H54 (cell line): ENCODE data around the gene C21orf58.

ENCODE experiments used
- DNase-seq: peaks from one replicate; pipeline ENCODE4 v3.0.0; 2011; ENCODE audit warnings: low spot score, mixed read lengths; ENCODE audit not compliant: insufficient read length
- FAIRE-seq: peaks from 3 replicates; lab custom pipeline; 2011; peaks lifted over from hg19 to GRCh38; lab: Jason Lieb, UNC
- POLR2A ChIP-seq: IDR thresholded peaks from 2 replicates; pipeline ENCODE4 v1.6.1; 2011; ENCODE audit warnings: low read depth, mild to moderate bottlenecking, low read length

The C21orf58 gene

DNA sequence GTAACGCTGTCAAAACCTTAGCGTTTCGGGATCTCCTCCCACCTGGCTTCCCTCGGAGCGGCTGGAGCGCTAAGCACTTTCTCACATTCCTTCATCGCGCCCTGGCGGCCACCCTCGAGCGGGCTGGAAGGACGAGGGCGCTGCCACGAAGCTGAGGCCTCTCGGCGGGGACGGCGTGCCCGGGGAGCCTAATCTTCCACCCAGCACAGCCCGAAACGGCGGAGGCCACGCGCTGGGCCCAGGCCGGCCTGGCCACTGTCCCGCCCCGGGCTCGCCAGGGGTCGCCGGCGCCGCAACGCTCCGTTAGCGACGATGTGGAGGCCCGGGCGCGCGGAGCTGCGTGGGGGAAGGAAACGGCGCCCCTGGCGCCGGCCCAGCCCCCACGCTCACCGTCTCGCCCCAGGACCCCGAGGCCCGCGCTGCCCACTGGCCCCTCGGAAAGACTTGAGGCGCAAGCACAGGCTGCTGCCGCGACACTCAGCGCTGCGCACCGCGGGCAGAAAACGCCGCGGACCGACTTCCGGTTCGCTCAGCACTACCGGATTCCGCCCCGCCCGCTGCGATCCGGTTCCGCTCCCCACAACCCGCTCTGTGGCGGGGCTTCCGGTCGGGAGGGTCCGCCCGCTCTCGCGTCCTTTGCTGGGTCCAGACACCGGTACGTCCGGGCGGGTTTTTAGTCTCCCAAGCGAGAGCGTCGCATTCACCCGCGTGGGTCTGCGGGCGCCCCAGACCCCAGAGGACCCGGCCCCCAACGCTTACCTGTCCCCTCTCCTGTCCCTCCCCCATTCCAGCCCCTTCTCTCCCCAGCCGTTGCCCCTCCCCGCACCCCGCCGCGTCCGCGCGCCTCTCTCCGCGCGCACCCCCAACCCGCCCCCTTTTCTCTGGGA is 37.7 kb downstream of the C21orf58 start, which contains the start of gene YBEY:
Gene YBEY (plus strand): TSS at position 582 of the 887 bp plus-strand sequence. CDS start 572 bp downstream, outside the sequence.
- TF ChIP-seq POLR2A = peak; percentile 91
- DNase-seq = peak; percentile 94
- no peak for FAIRE-seq

DNA sequence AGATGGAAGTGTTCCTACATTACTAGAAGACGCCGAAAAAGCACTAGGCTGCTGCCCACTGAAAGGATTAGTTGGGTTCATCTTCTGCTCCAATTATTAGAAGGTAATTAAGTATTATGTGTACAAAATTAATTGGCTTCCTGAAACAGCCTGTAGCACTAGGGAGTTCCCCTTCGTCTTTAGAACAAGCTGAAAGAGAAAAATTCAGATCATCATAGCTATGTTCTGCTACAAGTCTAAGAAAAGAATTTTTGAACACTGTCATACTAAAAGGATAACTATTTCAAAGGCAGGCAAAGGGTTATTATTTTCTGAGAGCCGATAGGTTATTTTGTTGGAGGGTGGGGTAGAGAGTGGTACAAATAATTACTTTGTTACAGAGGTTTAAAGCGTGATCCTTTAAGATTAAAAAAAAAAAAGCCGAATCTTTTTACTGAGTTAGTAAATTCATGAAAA is 38.4 kb downstream of the C21orf58 start, which contains the start of gene MCM3AP:
Gene MCM3AP (minus strand): TSS at position 406 of the 456 bp plus-strand sequence. CDS start 325 bp downstream, at position 81.
- no peak for TF ChIP-seq POLR2A
- no peak for DNase-seq
- no peak for FAIRE-seq

DNA sequence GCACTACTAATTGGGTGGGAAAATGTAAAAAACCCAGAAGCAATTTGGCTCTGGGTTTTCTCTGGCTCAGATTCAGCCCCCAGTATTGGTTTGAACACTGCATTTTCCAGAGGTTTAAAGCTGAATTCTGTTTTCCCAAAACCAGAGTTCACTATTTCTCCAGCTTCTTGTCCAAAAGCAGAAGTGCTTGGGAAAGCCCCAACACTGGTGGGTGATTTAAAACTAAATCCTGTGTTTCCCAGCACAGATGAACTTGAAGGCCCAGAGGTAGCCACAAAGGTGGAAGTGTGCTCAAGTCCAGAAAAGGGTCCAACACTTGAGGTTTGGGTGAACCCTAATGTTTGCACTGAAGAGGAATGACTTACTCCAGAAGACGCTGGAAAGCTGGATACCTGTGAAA is 38.9 kb downstream of the C21orf58 start:
- FAIRE-seq (no peak), DNase-seq (no peak)
- no peak for TF ChIP-seq POLR2A

DNA sequence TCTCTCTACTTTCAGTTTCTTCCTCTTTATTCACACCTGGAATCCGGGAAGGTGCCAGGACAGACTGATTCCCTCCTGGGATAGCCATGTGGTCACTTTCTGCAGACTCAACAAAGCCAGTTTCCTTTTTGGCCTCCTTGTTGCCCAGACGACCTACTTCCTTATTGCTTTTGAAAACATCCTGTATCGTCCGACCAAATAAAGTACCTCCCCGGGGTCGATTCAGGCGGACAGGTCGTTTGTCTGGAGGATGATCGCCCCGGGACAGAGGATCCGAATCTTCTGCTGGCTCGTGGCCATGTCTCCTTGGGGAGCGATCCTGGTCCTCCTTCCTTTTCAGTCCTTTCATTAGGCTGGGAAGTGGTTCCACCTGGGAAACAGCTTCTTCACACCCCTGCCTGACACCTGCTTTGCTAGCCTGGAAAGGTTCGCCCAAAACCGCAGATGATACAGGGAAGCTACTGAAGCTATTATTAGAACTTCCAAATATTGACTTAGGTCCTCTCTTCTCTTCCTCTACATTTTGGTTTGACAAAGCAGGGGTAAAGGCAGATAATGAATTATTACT is 39.5 kb downstream of the C21orf58 start:
- no peak for FAIRE-seq
- no peak for TF ChIP-seq POLR2A
- DNase-seq = no peak

DNA sequence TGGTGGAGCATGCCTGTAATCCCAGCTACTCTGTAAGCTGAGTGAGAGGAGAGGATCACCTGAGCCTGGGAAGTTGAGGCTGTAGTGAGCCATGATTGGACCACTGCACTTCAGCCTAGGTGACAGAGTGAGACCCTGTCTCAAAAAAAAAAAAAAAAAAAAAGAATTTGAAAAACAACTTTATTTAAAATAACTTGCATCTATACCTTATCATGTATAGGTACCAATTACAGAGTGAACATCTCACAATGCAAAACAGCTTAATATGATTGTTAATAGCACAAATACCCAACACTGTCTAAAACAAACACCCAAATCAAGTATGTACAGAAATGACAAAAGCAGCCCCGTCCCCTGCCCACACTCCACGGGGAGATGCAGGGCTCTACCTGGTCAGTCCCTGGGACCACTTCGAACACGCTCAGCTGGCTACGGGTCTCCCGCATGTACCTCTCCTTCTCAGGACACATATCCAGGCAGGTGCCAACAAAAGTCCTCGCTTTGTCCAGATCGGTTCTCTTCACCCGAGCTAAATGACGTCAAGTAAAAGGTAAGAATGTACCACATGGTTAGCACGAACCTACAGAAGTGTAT is 48.8 kb downstream of the C21orf58 start:
- no peak for TF ChIP-seq POLR2A
- DNase-seq (no peak), FAIRE-seq (no peak)

DNA sequence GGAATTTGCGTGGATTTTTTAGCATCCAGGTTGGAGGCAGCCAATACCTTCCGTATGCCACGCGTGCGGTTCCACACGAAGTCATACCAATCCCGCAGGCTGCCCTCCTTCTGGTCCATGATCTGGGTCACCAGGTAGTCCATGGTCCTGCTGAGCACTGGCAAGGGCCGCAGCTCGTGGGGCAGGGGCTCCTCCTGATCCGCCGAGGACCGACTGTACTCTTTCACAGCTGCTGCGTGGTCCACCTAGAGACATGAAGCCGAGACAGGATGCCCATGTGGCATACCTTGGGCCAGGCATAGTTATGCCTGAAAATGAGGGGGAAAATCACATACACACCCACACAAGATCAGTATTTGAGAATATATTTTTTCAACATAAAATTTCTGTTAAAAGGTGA is 50.3 kb downstream of the C21orf58 start:
- no peak for TF ChIP-seq POLR2A
- no peak for DNase-seq
- FAIRE-seq = no peak

DNA sequence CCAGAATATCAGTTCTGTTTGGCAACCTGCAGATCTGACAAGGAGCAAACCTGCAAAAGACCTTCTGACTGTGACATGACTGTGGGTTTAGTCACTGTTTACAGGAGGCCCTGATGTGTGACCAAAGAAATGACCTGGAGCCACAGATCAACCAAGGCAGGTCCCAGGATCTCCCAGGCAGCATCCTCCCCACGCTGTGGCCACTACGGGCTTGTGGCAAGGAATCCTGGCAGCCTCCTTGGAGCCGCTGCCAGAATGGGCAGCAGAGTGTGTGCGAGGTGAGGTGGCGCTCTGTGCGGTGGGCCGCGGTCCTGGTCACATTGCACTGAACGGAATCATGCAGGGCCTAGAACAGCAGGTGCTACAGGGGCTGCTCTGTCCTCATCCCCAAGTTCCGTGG is 54.2 kb downstream of the C21orf58 start:
- FAIRE-seq (no peak), DNase-seq (no peak)
- no peak for TF ChIP-seq POLR2A

DNA sequence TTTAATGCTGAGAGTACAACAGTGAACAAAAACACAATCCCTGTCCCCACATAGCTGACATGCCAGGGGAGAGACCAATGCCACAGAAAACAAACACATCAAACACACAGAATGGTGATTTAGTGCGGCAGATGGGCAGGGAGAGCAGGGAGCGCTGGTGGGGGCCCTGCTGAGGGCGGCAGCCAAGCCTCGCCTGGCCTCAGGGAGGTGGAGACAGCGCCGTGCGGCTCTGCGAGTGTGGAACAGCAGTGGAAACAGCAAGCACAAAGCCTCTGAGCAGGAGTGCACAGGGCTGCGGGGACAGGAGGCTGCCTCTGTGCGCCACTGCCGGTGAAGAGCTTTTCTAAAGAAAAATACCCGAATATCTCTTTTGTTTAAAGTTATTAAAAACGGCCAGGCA is 55.3 kb downstream of the C21orf58 start:
- no peak for FAIRE-seq
- no peak for TF ChIP-seq POLR2A
- DNase-seq = no peak

DNA sequence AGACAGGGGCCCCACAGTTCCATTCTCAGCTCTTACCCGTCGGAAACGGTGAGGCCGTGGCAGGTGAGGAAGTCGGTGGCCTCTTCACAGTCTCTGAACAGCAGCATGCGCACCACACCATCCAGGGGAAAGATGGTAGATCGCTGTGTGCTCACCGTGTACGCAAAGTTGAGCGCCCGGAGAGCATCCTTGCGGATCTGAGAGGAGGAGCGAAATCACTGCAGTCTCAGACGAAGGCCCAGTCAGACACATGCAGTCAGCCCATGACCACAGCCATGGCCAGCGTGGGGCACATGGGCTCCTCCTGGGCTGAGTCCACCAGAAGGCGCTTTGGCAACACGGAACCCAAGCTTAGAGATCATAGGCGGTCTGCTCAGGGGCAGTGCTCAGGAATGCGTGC is 56.7 kb downstream of the C21orf58 start:
- no peak for TF ChIP-seq POLR2A
- DNase-seq = no peak
- FAIRE-seq = no peak

DNA sequence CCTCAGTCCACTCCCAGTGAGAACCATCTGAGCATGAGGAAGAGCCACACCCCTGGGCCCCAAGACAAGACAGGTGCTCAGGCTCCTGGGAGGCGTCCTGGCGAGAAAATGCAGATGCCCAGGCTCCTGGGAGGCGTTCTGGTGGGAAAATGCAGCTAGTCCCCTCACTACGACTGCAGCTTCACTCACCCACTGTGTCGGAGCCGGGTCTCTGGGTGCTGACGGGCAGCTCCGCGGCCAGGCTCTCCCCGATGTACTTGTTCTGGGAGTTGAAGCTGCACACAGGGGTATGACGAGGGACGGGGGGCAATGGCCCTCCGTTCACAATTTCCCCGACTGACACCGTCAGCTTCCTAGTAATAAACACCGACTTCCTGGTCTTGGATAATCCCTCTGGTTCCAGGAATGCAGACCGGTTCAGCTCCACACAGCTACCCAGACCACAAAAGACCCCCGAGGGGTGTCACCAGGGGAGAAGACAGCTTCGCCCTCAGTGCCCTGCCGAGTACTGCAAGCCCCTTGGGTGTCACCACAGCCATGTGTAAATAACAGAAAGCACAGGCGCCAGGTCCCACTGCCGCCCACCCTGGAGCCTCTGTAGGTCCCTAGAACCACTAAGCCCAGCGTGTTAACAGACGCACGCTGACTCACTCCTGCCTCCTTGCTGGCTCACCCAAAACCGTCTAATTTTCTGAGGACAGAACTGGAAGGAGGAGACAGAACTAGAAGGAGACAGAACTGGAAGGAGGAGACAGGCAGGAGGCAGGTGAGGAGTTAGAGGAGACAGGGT is 57.7 kb downstream of the C21orf58 start:
- no peak for TF ChIP-seq POLR2A
- DNase-seq = no peak
- no peak for FAIRE-seq

DNA sequence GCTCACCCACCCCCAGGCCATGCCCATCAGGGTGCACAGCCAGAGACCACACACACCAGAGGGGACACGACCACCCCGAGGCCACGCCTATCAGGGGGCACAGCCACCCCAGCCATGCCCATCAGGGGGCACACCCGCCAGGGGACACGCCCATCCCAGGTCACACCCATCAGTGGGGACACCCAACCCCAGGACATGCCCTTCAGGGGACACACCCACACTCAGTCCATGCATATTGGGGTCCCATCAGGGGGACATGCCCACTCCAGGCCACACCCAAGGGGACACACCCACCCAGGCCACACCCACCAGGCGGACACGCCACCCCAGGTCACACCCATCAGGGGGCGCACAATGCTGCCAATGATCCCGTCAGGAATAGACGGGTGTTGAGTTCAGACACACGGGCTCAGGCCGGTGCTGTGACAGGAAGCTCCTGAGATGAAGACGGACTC is 59.0 kb downstream of the C21orf58 start:
- DNase-seq (no peak), FAIRE-seq (no peak)
- no peak for TF ChIP-seq POLR2A

DNA sequence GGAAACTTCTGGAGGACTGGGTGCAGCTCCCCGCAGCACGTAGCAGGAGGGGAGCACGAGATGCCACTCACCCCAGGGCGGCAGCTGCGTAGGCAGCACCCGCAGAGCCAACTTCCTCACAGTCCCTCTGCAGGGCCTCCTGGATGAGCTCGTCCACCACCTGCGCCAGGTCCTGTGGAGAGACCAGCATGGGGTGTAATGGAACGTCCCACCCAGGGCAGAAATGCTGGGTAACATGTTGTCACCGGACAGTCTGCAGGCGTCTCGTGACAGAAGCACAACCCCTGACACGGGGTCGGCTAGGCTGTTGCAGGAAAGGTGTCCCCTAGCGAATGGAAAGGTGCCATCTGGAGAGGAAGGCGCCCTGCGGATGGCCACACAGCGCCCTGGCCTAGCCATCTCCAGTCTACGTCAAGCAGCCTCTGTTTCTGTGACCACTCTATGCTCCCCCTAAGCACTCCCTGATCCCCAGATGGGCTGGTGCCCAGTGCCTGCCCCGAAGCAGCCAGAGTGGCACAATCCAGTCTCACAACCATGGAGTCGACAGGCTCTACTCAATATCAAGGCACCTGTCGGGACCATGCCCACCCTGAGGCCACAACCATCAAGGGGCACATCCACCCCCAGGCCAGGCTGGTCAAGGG is 59.5 kb downstream of the C21orf58 start:
- no peak for DNase-seq
- TF ChIP-seq POLR2A = no peak
- FAIRE-seq = no peak

DNA sequence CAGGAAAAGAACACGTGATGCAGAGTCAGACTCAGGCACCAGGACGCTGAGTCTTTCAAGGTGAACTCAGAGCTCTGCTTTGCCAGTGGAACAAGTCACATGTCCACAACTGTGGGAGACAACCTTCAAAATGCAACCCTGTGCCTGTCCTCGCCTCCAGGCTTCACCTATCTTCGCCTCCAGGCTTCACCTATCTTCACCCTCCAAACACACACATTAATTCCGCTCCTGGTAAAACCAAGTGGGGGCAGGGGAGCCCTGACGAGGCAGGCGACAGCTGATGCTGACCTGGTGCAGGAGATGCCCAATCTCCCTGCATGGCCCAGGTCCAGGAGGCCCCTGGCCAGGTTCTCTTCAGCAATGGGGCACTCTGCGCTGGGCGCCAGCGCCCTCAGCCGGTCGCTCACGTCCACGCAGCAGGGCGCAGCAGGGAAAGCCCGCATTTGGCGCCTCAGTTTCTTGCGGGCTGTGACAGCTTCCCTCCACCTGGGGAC is 67.1 kb downstream of the C21orf58 start:
- FAIRE-seq (no peak), DNase-seq (no peak)
- TF ChIP-seq POLR2A = no peak
